Renal cortical epithelial cell (primary cell): ENCODE results near the gene VTI1A. TPM values are rescaled to one million over a fixed set of nuclear protein-coding genes. Genes with fewer than 3 reads are reported as not detected.
A peak's percentile ranks its signal among the peaks of the same experiment; 100 is the strongest.
"Not testable (repeated sequence)": the region's sequence is repeated elsewhere in the genome, so short reads cannot be mapped to it uniquely, and the experiment has no call there.

Experiments used
- DNase-seq: peaks from one replicate; pipeline ENCODE4 v3.0.0-alpha.2; 2011; ENCODE audit warnings: low read depth
- total RNA-seq: library from RNA; depleted of rRNA; stranded (reverse); fragments of >200 nt; gene quantifications from 2 replicates; pipeline ENCODE4 v1.2.3, GENCODE V29; 2014

The VTI1A gene
- total RNA-seq, 1 donor from 2014 or later = 49.7 TPM

- DNase-seq = no peak
Measured at GRCh38 chr10:112454910-112455779, 8.1 kb downstream of the VTI1A start.

- DNase-seq = no peak
Measured at GRCh38 chr10:112456533-112456932, 9.5 kb downstream of the VTI1A start.

GRCh38 chr10:112460366-112460765, 13.4 kb downstream of the VTI1A start:
- no peak for DNase-seq

GRCh38 chr10:112461029-112461887, 14.2 kb downstream of the VTI1A start:
- peak; percentile 50 for DNase-seq

GRCh38 chr10:112464074-112464473, 17.1 kb downstream of the VTI1A start:
- not testable (repeated sequence) for DNase-seq

GRCh38 chr10:112465299-112465883, 18.4 kb downstream of the VTI1A start:
- no peak for DNase-seq

- DNase-seq = no peak
Measured at GRCh38 chr10:112466802-112467201, 19.8 kb downstream of the VTI1A start.

GRCh38 chr10:112467541-112468075, 20.6 kb downstream of the VTI1A start:
- DNase-seq = no peak

- peak; percentile 81 for DNase-seq
Measured at GRCh38 chr10:112471878-112472487, 25.0 kb downstream of the VTI1A start.

- peak; percentile 28 for DNase-seq
Measured at GRCh38 chr10:112475575-112476218, 28.7 kb downstream of the VTI1A start.

- no peak for DNase-seq
Measured at GRCh38 chr10:112481602-112482001, 34.6 kb downstream of the VTI1A start.

- DNase-seq = no peak
Measured at GRCh38 chr10:112484399-112484798, 37.4 kb downstream of the VTI1A start.

GRCh38 chr10:112487964-112488363, 40.9 kb downstream of the VTI1A start:
- no peak for DNase-seq

GRCh38 chr10:112490545-112490944, 43.5 kb downstream of the VTI1A start:
- peak; percentile 13 for DNase-seq

- peak; percentile 9 for DNase-seq
Measured at GRCh38 chr10:112491144-112491543, 44.1 kb downstream of the VTI1A start.

GRCh38 chr10:112492736-112493135, 45.7 kb downstream of the VTI1A start:
- DNase-seq = no peak

- DNase-seq = peak; percentile 3
Measured at GRCh38 chr10:112497347-112497950, 50.4 kb downstream of the VTI1A start.

- DNase-seq = no peak
Measured at GRCh38 chr10:112498806-112499205, 51.8 kb downstream of the VTI1A start.

- DNase-seq = not testable (repeated sequence)
Measured at GRCh38 chr10:112499985-112500384, 53.0 kb downstream of the VTI1A start.

GRCh38 chr10:112502536-112502935, 55.5 kb downstream of the VTI1A start:
- no peak for DNase-seq

GRCh38 chr10:112503643-112504042, 56.6 kb downstream of the VTI1A start:
- no peak for DNase-seq
